GM19468 (cell line): Measurements from ENCODE around the gene DNAJC11.
"Not testable (repeated sequence)": the region's sequence is repeated elsewhere in the genome, so short reads cannot be mapped to it uniquely, and the experiment has no call there.

Source experiments
- ATAC-seq: cut with Tn5 transposase; IDR thresholded peaks from one replicate; pipeline ENCODE4 v1.9.1; 2021; ENCODE audit warnings: mild to moderate bottlenecking, moderate library complexity, moderate number of reproducible peaks; ENCODE audit not compliant: unreplicated experiment; ENCODE audit errors: extremely low read depth

The DNAJC11 gene

DNA sequence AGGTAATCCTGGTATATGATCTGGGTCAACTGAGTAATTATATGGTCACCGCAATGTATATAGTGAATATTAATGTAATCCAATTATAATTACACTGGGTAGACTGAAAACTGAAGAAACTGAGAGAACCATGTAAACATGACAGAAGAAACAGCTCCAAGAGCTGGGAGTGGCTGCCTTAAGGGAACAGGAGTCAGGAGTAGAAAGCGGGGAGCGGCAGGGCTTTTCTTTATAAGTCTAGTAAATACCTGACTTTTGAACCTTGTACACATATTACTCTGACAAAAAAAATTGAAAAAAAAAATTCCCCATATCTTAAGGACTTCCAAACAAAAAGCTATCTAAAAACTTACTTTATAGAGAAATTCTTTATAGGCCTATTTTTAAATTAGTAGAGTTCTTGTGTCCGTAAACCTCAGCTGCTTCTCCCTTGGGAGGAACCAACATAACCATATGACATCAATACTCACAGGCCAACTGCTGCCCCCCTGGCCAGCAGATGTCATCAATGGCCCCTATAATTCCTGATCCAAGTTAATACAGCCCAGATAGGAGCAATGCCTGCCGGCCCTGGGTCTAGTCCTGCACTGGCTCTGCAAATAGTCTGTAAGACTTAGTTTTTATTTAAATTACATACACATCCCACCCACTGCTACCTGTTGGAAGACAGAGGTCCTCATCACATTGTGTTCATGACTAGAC lies 43.1 kb downstream of the DNAJC11 start:
- no peak for ATAC-seq

DNA sequence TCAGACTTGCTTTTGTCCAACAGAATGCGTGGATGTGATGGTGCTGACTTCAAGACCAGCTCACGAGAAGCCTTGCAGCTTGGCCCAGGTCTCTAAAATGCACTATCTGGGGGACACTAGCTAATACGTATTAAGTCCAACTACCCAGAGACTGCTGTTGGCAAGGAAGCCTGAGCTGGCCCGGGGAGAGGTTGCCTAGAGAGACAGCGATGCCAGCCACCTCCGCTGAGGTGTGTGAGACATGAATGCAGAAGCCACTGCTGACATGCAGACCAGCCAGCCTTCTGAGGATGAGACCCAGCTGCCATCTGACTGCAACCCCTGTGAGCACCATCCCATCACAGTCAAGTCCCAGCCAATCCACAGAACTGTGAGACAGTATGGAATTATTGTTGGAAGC lies 44.5 kb downstream of the DNAJC11 start:
- ATAC-seq = no peak

DNA sequence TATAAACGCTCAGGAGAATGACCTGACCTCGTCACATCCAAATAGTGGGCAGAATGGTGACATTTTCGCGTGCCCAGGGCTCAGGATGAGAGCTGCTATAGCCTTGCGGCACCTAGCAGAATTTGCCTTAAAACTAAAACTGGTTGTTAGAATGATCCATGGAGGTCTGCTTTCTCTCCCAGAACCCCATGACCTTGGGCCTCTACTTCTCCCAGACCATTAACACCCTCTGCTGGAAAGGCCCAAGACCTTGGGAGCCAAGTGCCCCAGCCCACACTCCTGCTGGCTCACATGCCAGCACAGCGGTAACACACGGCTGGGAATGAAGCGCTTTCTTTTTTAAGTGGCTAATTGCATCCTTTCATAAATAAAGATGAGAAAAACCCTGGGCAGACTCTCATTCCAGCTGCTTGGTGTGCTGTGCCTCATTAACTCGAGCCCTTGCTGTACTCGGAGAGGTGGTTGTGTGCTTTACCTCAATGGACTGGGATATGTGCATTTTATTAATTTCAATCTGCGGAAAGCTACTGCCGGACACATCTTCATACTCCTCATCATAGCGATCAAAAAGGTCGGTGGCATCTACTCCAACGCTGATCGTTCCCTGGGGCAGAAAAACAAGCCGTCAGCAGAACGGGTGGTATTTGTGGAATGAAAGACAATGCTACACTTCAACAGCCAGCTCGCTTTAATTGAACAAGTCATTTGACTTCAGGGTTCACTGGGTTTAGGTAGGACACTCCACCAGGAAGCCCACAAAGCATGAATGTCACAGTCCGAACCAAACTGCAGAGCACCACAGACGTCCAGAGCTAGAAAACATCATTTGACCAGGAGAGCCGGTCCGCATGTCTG lies 48.0 kb downstream of the DNAJC11 start:
- ATAC-seq = no peak

DNA sequence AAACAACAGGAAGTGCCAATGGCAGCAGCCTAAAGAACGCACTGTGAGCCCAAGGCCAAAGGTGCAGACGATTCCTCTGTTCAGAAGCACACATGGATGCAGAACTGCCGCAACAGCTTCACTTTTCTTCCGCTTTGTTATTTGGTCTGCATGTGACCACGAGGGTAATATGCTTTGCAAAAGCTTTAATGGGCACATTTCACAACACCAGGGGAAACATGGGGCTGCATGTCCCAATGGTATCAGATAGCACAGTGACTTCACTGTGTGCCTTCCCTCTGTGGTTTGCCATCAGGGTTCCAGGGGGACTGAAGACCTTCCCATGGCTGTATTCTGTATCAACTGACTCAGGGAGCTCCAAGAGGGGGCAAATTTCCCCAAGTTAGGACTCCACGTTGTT lies 48.6 kb downstream of the DNAJC11 start:
- ATAC-seq = no peak

DNA sequence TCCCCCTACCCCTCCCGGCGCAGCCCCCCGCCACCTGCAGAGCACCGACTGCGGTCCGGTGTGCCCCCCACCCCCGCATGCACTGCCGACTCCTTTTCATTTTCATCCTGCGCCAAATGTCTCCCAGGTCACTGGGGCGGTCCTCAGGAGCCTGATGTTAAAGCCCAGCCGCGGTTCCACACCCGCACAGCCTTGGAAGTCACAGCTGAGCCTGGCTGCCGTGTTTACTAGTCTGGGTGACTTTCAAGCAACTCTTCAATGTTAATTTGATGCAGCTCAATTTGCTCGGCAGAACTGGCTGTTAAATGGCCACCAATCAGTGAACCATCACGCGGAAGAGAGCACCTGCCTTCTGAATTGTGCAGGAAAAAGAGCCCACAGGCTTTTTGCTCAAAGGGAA lies 49.7 kb downstream of the DNAJC11 start:
- ATAC-seq = no peak

DNA sequence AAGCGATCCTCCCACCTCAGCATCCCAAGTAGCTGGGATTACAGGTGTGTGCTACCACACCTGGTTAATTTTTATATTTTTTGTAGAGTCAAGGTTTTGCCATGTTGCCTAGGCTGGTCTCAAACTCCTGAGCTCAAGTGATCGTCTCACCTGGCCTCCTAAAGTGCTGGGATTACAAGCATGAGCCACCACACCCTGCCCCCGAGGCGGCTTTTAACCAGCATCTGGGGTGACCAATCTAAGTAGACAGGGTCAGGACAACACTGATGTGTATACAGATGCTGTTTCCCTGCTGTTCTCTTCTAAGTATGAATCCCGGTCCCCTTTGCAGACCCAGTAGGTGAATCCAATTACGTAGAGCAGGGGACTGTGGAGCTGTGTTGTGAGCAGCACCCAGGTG lies 53.1 kb downstream of the DNAJC11 start:
- ATAC-seq = no peak

DNA sequence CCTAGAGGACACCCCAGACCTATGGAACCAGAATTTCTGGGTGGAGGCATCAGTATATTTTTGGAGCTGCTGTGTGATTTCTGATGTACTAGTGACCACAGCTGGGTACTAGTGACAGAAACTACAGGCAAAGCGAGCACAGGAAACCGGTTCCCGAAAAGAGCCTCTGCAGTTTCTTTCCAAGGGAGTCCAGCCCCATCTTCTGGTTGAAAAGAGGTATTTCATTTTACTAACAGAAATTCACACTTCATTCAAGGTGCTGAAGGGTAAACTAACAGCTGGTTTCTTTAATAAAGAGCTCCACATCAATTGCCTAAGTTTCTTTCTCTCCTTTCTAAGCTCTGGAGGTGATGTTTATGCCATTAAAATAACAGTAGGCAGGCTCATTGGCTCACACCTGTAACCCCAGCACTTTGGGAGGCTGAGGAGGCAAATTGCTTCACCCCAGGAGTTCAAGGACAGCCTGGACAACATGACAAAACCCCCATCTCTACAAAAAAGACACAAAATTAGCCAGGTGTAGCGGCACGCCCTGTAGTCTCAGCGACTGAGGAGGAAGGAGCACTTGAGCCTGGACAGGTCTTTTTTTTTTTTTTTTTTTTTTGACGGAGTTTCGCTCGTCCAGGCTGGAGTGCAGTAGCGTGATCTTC lies 55.0 kb downstream of the DNAJC11 start:
- no peak for ATAC-seq

DNA sequence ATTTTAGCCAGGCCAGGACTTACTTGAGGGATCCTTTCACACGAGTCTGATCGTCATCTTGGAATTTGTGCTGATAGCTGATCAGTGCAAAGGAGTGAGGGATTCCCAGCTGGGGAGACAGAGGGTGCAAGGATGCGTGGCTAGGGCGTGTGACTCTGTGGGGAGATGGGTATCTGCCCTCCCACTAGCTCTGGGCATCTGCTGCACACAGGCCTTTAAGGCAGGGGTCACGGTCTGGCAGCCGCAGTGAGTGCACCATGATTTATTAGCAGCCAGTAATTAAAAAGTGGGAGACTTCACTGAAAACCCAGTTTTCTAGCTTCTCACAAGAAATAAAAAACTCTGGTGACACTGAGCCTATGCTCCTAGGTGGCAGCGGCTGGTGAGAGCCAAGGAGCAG lies 56.6 kb downstream of the DNAJC11 start:
- no peak for ATAC-seq

DNA sequence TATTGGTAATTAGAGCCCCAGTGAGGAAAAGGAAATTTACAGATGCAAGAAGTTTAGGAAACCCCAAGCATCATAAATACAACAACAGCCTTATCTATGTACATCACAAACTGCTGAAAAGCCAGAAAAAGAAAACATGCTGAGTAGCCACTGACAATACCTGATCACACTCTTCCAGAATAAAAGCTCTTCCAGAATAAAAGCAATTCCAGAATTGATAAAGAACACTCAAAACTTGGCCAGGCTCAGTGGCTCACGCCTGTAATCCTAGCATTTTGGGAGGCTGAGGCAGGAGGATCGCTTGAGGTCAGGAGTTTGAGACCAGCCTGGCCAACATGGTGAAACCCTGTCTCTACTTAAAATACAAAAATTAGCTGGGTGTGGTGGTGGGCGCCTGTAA lies 60.7 kb downstream of the DNAJC11 start:
- ATAC-seq = not testable (repeated sequence)

DNA sequence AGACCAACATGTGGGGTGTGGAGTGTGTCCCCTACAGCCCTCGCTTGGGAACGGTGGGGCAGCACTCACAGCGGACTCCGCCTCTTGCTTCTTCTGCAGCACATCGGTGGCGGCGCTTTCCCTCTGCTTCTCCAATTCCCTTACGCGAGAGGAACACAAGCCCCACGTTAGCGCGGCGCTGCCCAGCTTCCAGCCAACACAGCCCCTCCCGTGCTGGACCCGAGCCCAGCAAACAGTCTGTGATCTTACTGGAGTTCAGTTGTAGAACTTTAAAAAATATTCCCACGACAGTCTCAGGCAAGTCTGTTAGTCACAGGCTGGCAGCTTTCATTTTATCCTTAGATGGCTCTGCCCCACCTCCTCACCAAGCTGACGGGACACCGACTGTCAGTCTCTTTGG lies 63.4 kb downstream of the DNAJC11 start:
- no peak for ATAC-seq

DNA sequence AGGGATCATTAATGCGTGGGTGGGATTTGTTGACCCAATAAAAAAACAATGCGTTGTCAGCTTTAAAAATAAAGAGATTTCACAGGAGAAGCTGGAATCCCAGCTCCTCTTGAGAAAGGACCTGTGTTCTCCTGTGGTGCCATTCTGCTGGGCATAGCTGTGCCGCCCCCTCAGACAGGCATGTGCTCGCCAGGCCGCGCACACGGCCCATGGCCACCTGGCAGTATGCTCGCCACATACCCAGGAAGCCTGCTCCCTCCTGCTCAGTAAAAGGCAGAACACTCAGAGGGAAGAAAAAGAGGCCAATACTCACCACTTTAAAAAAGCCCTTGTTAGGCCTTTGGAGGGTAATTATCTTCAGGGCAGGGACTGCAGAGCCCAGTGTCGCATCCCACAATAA lies 63.8 kb downstream of the DNAJC11 start:
- ATAC-seq = no peak

DNA sequence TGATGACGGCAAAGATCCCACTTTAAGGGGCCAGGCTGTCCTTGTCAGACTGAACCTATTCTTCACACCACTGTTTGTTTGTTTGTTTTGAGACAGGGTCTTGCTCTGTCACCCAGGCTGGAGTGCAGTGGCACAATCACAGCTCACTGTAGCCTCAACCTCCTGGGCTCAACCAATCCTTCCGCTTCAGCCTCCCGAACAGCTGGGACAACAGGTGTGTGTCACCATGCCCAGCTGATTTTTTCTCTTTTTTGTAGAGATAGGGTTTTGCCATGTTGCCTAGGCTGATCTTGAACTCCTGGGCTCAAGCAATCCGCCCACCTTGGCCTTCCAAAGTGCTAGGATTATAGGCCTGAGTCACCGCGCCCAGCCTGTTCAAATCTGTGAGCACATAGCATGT lies 64.8 kb downstream of the DNAJC11 start:
- not testable (repeated sequence) for ATAC-seq

DNA sequence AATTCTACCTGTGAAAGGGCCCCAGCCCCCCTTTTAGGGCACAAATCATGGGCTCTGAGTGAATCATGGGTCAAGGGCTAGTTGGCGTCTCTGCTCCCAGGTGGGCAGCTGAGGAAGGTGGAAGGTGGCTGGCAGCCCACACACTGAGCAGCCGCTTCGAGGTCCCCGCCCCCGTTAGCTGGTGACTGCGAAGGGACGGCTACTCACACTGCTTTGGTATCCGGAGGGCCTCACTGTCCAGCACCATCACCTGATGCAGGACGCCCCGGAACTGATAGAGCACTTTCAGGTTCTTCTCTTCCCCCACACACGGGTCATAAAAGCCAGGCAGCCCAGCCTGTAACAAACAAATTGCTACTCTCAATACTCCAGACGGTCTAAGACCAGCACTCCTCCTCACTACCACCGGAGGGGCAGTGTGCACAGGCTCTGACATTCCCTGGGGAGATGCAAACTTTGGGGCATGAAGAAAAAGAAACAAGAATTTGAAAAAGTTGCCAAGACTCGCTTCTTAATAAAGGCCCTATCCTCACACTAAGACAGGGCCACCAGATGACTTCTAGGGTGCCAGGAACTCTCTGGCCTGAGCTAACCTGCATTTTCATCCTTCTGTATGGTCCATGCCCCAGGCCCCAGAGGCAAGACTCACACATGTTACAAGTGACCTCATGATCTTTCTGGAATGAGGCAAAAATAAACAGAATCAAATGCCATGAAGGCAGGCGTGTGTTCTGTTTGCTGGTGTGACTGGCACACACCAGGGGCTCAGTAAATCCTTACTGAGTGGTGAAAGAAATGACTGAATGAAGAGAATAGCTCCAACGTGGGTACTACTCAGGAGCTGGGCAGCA lies 65.5 kb downstream of the DNAJC11 start:
- no peak for ATAC-seq

DNA sequence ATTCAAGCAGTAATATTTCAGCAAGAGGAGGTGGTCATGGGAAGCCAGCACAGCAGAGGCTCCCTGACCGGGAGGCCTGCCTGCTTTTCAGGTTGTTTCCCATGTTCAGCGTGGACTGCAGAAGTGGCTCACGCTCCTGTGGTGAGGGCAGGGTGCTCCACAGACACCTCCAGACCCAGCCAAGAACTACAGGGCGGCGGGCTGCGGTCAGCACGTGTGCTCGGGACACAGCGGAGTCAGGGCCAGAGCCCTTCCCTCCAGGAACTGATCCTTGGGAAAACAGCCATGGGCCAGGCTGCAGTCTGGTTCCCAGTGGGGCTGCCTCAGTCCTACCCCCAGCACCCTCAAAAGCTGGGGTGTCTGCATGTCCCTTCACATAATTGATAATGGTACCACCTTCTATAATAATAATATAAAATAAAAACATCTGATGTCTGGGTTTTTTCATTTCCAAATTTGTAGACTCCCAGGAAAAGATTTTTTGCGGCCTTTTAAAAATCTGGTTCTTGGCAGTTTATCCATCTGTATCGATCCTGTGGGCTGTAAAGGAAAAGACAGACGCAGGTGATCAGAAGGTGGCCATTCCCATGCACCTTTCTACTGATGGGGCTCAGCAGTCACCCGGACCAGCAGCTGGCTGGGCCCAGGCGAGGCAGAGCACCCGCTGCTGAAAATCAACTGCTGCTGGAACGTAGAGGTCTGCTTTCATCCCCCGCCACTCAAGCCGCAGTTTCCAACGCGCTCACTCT lies 66.3 kb downstream of the DNAJC11 start:
- ATAC-seq = no peak

DNA sequence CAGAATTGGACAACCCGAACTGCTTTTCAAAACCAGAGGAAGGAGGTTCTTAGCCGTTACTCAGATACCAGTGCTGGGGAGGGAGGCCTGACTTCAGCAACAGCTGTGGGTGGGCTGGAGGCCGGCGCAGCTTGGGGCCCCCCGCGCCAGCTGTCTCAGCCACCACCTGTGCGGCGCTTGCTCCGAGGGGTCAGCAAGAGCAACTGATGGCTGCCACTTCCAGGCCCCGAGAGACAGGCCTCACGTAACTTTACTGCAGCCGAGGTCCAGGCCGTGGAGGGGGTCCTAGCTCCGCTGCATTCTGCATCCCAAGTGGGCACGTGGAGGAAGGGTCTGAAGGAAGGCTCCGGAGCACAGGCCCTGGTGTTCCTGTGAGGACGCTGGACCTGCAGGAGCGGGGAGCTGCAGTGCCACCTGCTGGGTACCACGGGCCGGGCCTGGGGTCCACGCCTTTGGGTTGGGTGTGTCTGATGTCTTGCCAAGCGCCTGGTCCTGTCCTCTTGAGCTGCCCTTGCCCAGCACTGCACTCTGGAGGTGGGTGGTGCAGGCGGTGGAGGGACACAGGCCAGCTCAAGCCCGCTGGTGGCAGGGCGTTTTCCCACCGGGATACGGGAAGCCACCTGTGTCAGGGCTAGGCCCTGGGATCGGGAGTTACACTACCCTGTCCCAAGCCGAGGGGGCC lies 67.1 kb downstream of the DNAJC11 start:
- no peak for ATAC-seq

DNA sequence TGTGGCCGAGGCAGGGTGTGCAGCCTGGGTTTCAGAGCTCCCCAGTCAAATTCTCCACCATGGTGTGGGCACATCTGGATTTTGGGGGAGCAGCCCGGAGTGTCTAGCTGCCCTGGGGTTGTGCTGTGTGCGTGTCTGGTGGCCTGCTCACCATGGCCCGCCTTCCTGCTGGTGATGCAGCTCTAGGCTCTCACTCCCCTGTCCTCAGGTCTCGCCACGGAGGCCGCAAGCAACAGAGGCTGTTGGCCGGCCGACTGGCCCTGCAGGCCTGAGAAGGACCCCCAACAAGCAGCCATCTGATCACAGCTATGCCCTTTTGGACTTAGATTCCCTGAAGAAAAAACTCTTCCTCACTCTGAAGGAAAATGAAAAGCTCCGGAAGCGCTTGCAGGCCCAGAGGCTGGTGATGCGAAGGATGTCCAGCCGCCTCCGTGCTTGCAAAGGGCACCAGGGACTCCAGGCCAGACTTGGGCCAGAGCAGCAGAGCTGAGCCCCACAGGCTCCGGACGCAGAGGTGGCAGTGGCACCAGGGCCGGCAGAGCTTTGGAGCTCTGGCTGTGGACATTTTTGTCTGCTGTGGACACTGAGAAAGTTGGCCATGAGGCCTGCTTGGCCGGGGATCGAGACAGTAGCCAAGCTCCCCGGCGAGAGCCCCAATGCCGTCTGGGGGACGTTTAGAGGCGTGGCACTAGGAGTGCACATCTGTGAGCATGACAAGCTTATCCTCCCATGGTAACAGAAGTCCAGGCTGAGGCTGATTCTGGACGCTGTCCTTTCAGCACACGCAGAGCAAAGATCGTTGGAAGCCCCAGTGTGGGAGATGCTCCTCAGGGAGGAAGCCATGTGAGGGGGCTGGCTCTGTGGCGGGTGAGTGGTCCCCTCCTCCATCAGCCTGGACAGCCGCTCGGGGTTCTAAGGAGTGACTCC lies 68.8 kb downstream of the DNAJC11 start:
- ATAC-seq = no peak

DNA sequence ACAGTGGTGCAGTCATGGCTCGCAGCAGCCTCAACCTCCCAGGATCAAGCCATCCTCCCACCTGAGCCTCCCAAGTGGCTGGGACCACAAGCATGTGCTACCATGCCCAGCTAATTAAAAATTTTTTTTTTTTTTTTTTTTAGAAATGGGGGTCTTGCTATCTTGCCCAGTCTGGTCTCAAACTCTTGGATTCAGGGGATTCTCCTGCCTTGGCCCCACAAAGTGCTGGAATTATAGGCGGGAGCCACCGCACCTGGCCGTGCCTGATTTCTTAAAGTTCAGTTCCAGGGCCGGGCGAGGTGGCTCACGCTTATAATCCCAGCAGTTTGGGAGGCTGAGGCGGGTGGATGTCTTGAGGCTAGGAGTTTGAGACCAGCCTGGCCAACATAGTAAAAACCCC lies 70.6 kb downstream of the DNAJC11 start:
- no peak for ATAC-seq

DNA sequence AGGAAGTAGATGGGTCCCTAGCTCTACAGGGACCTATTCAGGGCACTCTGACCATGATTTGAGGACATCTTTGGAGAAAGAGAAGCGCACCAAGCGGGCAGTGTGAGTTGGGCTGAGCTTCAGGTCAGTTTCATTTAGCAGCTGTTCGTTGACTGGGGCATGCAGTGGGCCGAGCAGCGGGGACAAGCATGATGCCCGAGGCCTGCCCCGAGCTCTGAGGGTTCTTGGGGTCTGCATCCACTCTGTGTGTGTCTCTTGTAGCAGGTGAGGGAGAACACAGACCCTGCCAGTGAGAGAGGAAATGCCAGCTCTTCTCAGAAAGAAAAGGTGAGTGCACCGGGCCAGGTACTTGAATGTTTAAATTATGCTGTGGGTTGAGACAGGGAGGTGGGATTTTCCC lies 71.6 kb downstream of the DNAJC11 start:
- no peak for ATAC-seq
